Superior temporal gyrus (tissue), 1 donor: Measurements from ENCODE around the gene RNF214.
A peak's percentile ranks its signal among the peaks of the same experiment; 100 is the strongest.

Experiments used
- DNase-seq: peaks from one replicate; pipeline ENCODE4 v3.0.0-alpha.2; 2016; ENCODE audit errors: extremely low spot score

The RNF214 gene

GRCh38 chr11:117282956-117283355, 50.5 kb downstream of the RNF214 start:
- no peak for DNase-seq

GRCh38 chr11:117284053-117284452, 51.6 kb downstream of the RNF214 start:
- no peak for DNase-seq

- DNase-seq = no peak
These were observed 54.1 kb downstream of the RNF214 start for GRCh38 chr11:117286588-117286987.

- DNase-seq = no peak
These were observed 55.2 kb downstream of the RNF214 start for GRCh38 chr11:117287668-117288067.

- no peak for DNase-seq
These were observed 57.3 kb downstream of the RNF214 start for GRCh38 chr11:117289795-117290194.

- no peak for DNase-seq
These were observed 58.4 kb downstream of the RNF214 start, which contains the start of gene BACE1-AS for GRCh38 chr11:117290809-117291396. TSS of gene BACE1-AS (plus strand) at chr11:117291346.

- DNase-seq = no peak
These were observed 60.1 kb downstream of the RNF214 start for GRCh38 chr11:117292616-117293015.

- peak; percentile 90 for DNase-seq
These were observed 63.1 kb downstream of the RNF214 start for GRCh38 chr11:117295438-117296137.

- DNase-seq = no peak
These were observed 64.4 kb downstream of the RNF214 start for GRCh38 chr11:117296881-117297280.

GRCh38 chr11:117298195-117298594, 65.7 kb downstream of the RNF214 start:
- no peak for DNase-seq

- DNase-seq = no peak
These were observed 67.1 kb downstream of the RNF214 start for GRCh38 chr11:117299351-117300282.

GRCh38 chr11:117300283-117300663, 67.8 kb downstream of the RNF214 start:
- DNase-seq = no peak

GRCh38 chr11:117300773-117301172, 68.3 kb downstream of the RNF214 start:
- peak; percentile 65 for DNase-seq

- no peak for DNase-seq
These were observed 69.8 kb downstream of the RNF214 start for GRCh38 chr11:117302228-117302627.

GRCh38 chr11:117303101-117303500, 70.6 kb downstream of the RNF214 start:
- no peak for DNase-seq

- no peak for DNase-seq
These were observed 71.3 kb downstream of the RNF214 start for GRCh38 chr11:117303646-117304315.

GRCh38 chr11:117305145-117305544, 72.7 kb downstream of the RNF214 start:
- DNase-seq = no peak

GRCh38 chr11:117309310-117309709, 76.8 kb downstream of the RNF214 start:
- no peak for DNase-seq

GRCh38 chr11:117313091-117313490, 80.6 kb downstream of the RNF214 start:
- no peak for DNase-seq

- no peak for DNase-seq
These were observed 81.6 kb downstream of the RNF214 start for GRCh38 chr11:117313828-117314768.

- no peak for DNase-seq
These were observed 82.4 kb downstream of the RNF214 start for GRCh38 chr11:117314840-117315239.
